ENCODE measurements around the gene EYS. TPM values are rescaled to one million over a fixed set of nuclear protein-coding genes. Genes with fewer than 3 reads are reported as not detected.

Gene EYS
- total and polyA plus RNA-seq, 9 of the 15 experiments (the other 6 are each of a cell fraction or from before 2014, with no cell fraction given): 0.03 to 0.36 (median 0.10) TPM; not detected in 2

GRCh38 chr6:64258302-64258701 lies 1448.7 kb downstream of the EYS start:
- 0% methylated on average over 1 of the region's 1 CpG for WGBS (ENCODE audit: insufficient coverage, low coverage, missing lambda C conversion rate)
- in situ Hi-C loops (cut with MboI) (no loop called here), intact Hi-C loops (cut with micrococcal nuclease) (no loop called here)
- no peaks in the 10 kb centered on the region for H3K79me2 ChIP-seq (ENCODE audit: control insufficient read depth, insufficient read depth, low read length)
- no peak overlapping the region for H3K4me2 ChIP-seq (ENCODE audit: insufficient read depth, low read length)
- no peaks in the 10 kb centered on the region for H3K4me1 ChIP-seq (replicated peaks in 1 of 2; ENCODE audit: control insufficient read depth in 2 of 2, insufficient read depth in 2 of 2, low read length in 2 of 2)
- no peak overlapping the region for H3K27ac ChIP-seq (ENCODE audit: extremely low read depth, low read depth, low read length)
- TF ChIP-seq CBX8 (IDR thresholded peaks at IDR 0.05; ENCODE audit: borderline replicate concordance, extremely low read depth, low read depth, low read length, poor library complexity, severe bottlenecking) (no peak), CAMTA2 (CRISPR knock-in tag; conservative IDR thresholded peaks at IDR 0.05) (no peak), TAL1 (IDR thresholded peaks at IDR 0.05) (no peak), ZNF695 (CRISPR knock-in tag; IDR thresholded peaks at IDR 0.05) (no peak), FOXJ2 (tag; IDR thresholded peaks at IDR 0.05) (no peak), ZNF407 (IDR thresholded peaks at IDR 0.05; ENCODE audit: low read depth) (no peak), HIVEP1 (CRISPR knock-in tag; IDR thresholded peaks at IDR 0.05) (no peak), ZNF586 (CRISPR knock-in tag; conservative IDR thresholded peaks at IDR 0.05) (no peak), MLX (CRISPR knock-in tag; conservative IDR thresholded peaks at IDR 0.05) (no peak), LARP7 (IDR thresholded peaks at IDR 0.05) (no peak), RAD21 (CRISPR knock-in tag; conservative IDR thresholded peaks at IDR 0.05 in 1 of 2, IDR thresholded peaks at IDR 0.05 in 1 of 2) (no peak)
- no peak overlapping the region for H2AFZ ChIP-seq (ENCODE audit: low read depth, low read length)
- H3K9me3 ChIP-seq (replicated peaks; ENCODE audit: control insufficient read depth, insufficient read depth, low read depth, low read length): no peaks in the 10 kb centered on the region; the same call in 1 of the 2 replicates
- H3K36me3 ChIP-seq (ENCODE audit: control insufficient read depth, insufficient read depth, low read length): no peaks in the 10 kb centered on the region
- no peaks in the 10 kb centered on the region for H4K20me1 ChIP-seq (replicated peaks; ENCODE audit: control insufficient read depth, insufficient read depth, low read length)
- ATAC-seq: no peak
- CTCF ChIA-PET (ENCODE audit: low intra/inter-chr PET ratio): no interaction called here
- H3K9ac ChIP-seq (ENCODE audit: insufficient read depth in 1 of 2, low read depth in 2 of 2, low read length in 2 of 2): no peak overlapping the region
- DNase-seq (ENCODE audit: extremely low read depth in 1 of 4, low spot score in 3 of 4): no peak
- no TSS peak for BruUV-seq (replicated peaks)
- FAIRE-seq: no peak
- H3K9me1 ChIP-seq (ENCODE audit: control insufficient read depth, insufficient read depth, low read length): no peaks in the 10 kb centered on the region
- no peaks in the 10 kb centered on the region for H3K27me3 ChIP-seq (ENCODE audit: control insufficient read depth in 2 of 2, insufficient read depth in 2 of 2, low read length in 2 of 2)
- POLR2A ChIA-PET: no interaction called here
- no peak overlapping the region for H3K4me3 ChIP-seq
